Subcutaneous abdominal adipose tissue (tissue), 5 donors: ENCODE results near the gene ARL9.

Source experiments
- H3K27ac ChIP-seq: one replicate; pipeline ENCODE4 v1.7.0; 2013; ENCODE audit warnings: low read depth, mild to moderate bottlenecking, inconsistent platforms, low read length, moderate library complexity
- H3K27me3 ChIP-seq, 5 donors: one replicate each; pipeline ENCODE4 v1.7.0; 2013; ENCODE audit warnings: low read length in 5 of 5, inconsistent platforms in 1 of 5; ENCODE audit not compliant: control insufficient read depth in 5 of 5, insufficient read depth in 4 of 5
- H3K36me3 ChIP-seq, 5 donors: one replicate each; pipeline ENCODE4 v1.7.0; 2013; ENCODE audit warnings: low read length in 5 of 5; ENCODE audit not compliant: control insufficient read depth in 5 of 5, insufficient read depth in 5 of 5
- H3K4me1 ChIP-seq, 5 donors: one replicate each; pipeline ENCODE4 v1.7.0; 2013; ENCODE audit warnings: low read length in 5 of 5, mild to moderate bottlenecking in 3 of 5, moderate library complexity in 1 of 5; ENCODE audit not compliant: control insufficient read depth in 5 of 5, insufficient read depth in 5 of 5
- H3K4me3 ChIP-seq, 5 donors: one replicate each; pipeline ENCODE4 v1.7.0; 2013; ENCODE audit warnings: low read length in 5 of 5, low read depth in 1 of 5
- H3K9ac ChIP-seq, 5 donors: one replicate each; pipeline ENCODE4 v1.7.0; 2013; ENCODE audit warnings: low read length in 5 of 5, mild to moderate bottlenecking in 4 of 5, moderate library complexity in 3 of 5
- H3K9me3 ChIP-seq, 5 donors: one replicate each; pipeline ENCODE4 v1.7.0; 2013; ENCODE audit warnings: low read length in 5 of 5; ENCODE audit not compliant: control insufficient read depth in 5 of 5
- donor health status: healthy.
- donor health status: healthy.
- donor health status: healthy.
- donor health status: healthy.
- donor health status: healthy.

ARL9 gene

GRCh38 chr4:56531149-56531770 lies 25.7 kb downstream of the ARL9 start:
- Histone ChIP-seq H3K27me3 (peaks cover 0 to 18% (median 5%) of the 10 kb centered on the region in 5 donors), H3K27ac (no peak overlapping the region), H3K4me1 (peaks cover 2 to 15% (median 11%) of the 10 kb centered on the region in 5 donors), H3K4me3 (peak overlapping the region; percentile 41 to 85 (median 81)), H3K9ac (peak overlapping the region in 3 of 5 donors; percentile 21 to 55 (median 42)), H3K36me3 (no peaks in the 10 kb centered on the region), H3K9me3 (no peaks in the 10 kb centered on the region)

- H3K4me3 ChIP-seq = no peak overlapping the region
- no peak overlapping the region for H3K9ac ChIP-seq
- no peaks in the 10 kb centered on the region for H3K36me3 ChIP-seq
- peaks cover 0 to 18% (median 5%) of the 10 kb centered on the region in 5 donors for H3K27me3 ChIP-seq
- no peaks in the 10 kb centered on the region for H3K9me3 ChIP-seq
- no peak overlapping the region for H3K27ac ChIP-seq
- peaks cover 2 to 15% (median 11%) of the 10 kb centered on the region in 5 donors for H3K4me1 ChIP-seq
Observed at GRCh38 chr4:56531823-56532222, 26.2 kb downstream of the ARL9 start.

- H3K27me3 ChIP-seq = peaks cover 0 to 18% (median 5%) of the 10 kb centered on the region in 5 donors
- no peak overlapping the region for H3K9ac ChIP-seq
- H3K4me1 ChIP-seq = peaks cover 2 to 15% (median 11%) of the 10 kb centered on the region in 5 donors
- H3K27ac ChIP-seq = no peak overlapping the region
- no peak overlapping the region for H3K4me3 ChIP-seq
- no peaks in the 10 kb centered on the region for H3K36me3 ChIP-seq
- H3K9me3 ChIP-seq = no peaks in the 10 kb centered on the region
Observed at GRCh38 chr4:56532239-56532638, 26.6 kb downstream of the ARL9 start.

- Histone ChIP-seq H3K27ac (no peak overlapping the region), H3K9me3 (no peaks in the 10 kb centered on the region), H3K9ac (no peak overlapping the region), H3K36me3 (no peaks in the 10 kb centered on the region), H3K4me3 (no peak overlapping the region), H3K27me3 (peaks cover 0 to 20% (median 5%) of the 10 kb centered on the region in 5 donors), H3K4me1 (peaks cover 0 to 6% (median 3%) of the 10 kb centered on the region in 5 donors)
Observed at GRCh38 chr4:56535915-56536314, 30.3 kb downstream of the ARL9 start.

- H3K27ac ChIP-seq = no peak overlapping the region
- H3K4me3 ChIP-seq = no peak overlapping the region
- H3K27me3 ChIP-seq = peaks cover 0 to 11% (median 5%) of the 10 kb centered on the region in 5 donors
- no peaks in the 10 kb centered on the region for H3K9me3 ChIP-seq
- H3K9ac ChIP-seq = no peak overlapping the region
- H3K36me3 ChIP-seq = no peaks in the 10 kb centered on the region
- no peaks in the 10 kb centered on the region for H3K4me1 ChIP-seq
Observed at GRCh38 chr4:56537147-56537546, 31.6 kb downstream of the ARL9 start.

- Histone ChIP-seq H3K27ac (no peak overlapping the region), H3K27me3 (peaks cover 0 to 9% (median 0%) of the 10 kb centered on the region in 5 donors), H3K36me3 (no peaks in the 10 kb centered on the region), H3K9ac (no peak overlapping the region), H3K4me3 (no peak overlapping the region), H3K4me1 (peaks cover 0 to 8% (median 5%) of the 10 kb centered on the region in 5 donors), H3K9me3 (no peaks in the 10 kb centered on the region)
Observed at GRCh38 chr4:56540826-56541225, 35.2 kb downstream of the ARL9 start.

GRCh38 chr4:56544573-56545131 lies 39.1 kb downstream of the ARL9 start:
- Histone ChIP-seq H3K9me3 (no peaks in the 10 kb centered on the region), H3K27me3 (peaks cover 0 to 9% (median 0%) of the 10 kb centered on the region in 5 donors), H3K36me3 (no peaks in the 10 kb centered on the region), H3K4me3 (peak overlapping the region; percentile 42 to 64 (median 59)), H3K4me1 (peaks cover 0 to 8% (median 5%) of the 10 kb centered on the region in 5 donors), H3K9ac (peak overlapping the region in 3 of 5 donors; percentile 46 to 53 (median 47)), H3K27ac (no peak overlapping the region)

- no peaks in the 10 kb centered on the region for H3K9me3 ChIP-seq
- no peak overlapping the region for H3K9ac ChIP-seq
- no peak overlapping the region for H3K4me3 ChIP-seq
- H3K27me3 ChIP-seq = no peaks in the 10 kb centered on the region
- no peak overlapping the region for H3K27ac ChIP-seq
- H3K4me1 ChIP-seq = no peaks in the 10 kb centered on the region
- H3K36me3 ChIP-seq = no peaks in the 10 kb centered on the region
Observed at GRCh38 chr4:56550642-56551041, 45.1 kb downstream of the ARL9 start.

GRCh38 chr4:56551516-56551915 lies 45.9 kb downstream of the ARL9 start:
- Histone ChIP-seq H3K4me3 (no peak overlapping the region), H3K27ac (no peak overlapping the region), H3K27me3 (no peaks in the 10 kb centered on the region), H3K9me3 (no peaks in the 10 kb centered on the region), H3K4me1 (no peaks in the 10 kb centered on the region), H3K36me3 (no peaks in the 10 kb centered on the region), H3K9ac (no peak overlapping the region)

- Histone ChIP-seq H3K4me3 (no peak overlapping the region), H3K4me1 (no peaks in the 10 kb centered on the region), H3K9me3 (no peaks in the 10 kb centered on the region), H3K27me3 (no peaks in the 10 kb centered on the region), H3K36me3 (no peaks in the 10 kb centered on the region), H3K9ac (no peak overlapping the region), H3K27ac (no peak overlapping the region)
Observed at GRCh38 chr4:56552273-56552672, 46.7 kb downstream of the ARL9 start.
